Measurements from ENCODE around the gene MRGPRG.

The MRGPRG gene

GRCh38 chr11:3195251-3196160 is 23.1 kb downstream of the MRGPRG start:
- no peak for DNase-seq (ENCODE audit: low read depth)

- DNase-seq (ENCODE audit: low read depth), result no peak
Measured at GRCh38 chr11:3194016-3194816, 24.4 kb downstream of the MRGPRG start.

GRCh38 chr11:3193373-3194015 is 25.1 kb downstream of the MRGPRG start:
- DNase-seq (ENCODE audit: low read depth), result no peak

GRCh38 chr11:3192511-3193372 is 25.9 kb downstream of the MRGPRG start:
- no peak for DNase-seq (ENCODE audit: low read depth)

- DNase-seq (ENCODE audit: low read depth), result no peak
Measured at GRCh38 chr11:3191586-3192324, 26.9 kb downstream of the MRGPRG start.

GRCh38 chr11:3190600-3190999 is 28.0 kb downstream of the MRGPRG start:
- no peak for DNase-seq (ENCODE audit: low read depth)

GRCh38 chr11:3189886-3190583 is 28.6 kb downstream of the MRGPRG start:
- DNase-seq (ENCODE audit: low read depth), result no peak

GRCh38 chr11:3189196-3189843 is 29.3 kb downstream of the MRGPRG start:
- no peak for DNase-seq (ENCODE audit: low read depth)

GRCh38 chr11:3188496-3189195 is 30.0 kb downstream of the MRGPRG start:
- no peak for DNase-seq (ENCODE audit: low read depth)

- DNase-seq (ENCODE audit: low read depth), result no peak
Measured at GRCh38 chr11:3186166-3186953, 32.3 kb downstream of the MRGPRG start.

- DNase-seq (ENCODE audit: low read depth), result no peak
Measured at GRCh38 chr11:3184732-3185347, 33.8 kb downstream of the MRGPRG start.

GRCh38 chr11:3183523-3183922 is 35.1 kb downstream of the MRGPRG start:
- no peak for DNase-seq (ENCODE audit: low read depth)

GRCh38 chr11:3182462-3182852 is 36.2 kb downstream of the MRGPRG start:
- DNase-seq (ENCODE audit: low read depth), result no peak

- no peak for DNase-seq (ENCODE audit: low read depth)
Measured at GRCh38 chr11:3181725-3182461, 36.7 kb downstream of the MRGPRG start.

- no peak for DNase-seq (ENCODE audit: low read depth)
Measured at GRCh38 chr11:3180869-3181268, 37.7 kb downstream of the MRGPRG start.

GRCh38 chr11:3178349-3178748 is 40.3 kb downstream of the MRGPRG start:
- no peak for DNase-seq (ENCODE audit: low read depth)

- no peak for DNase-seq (ENCODE audit: low read depth)
Measured at GRCh38 chr11:3177931-3178330, 40.7 kb downstream of the MRGPRG start.
